GM12878 (cell line): ENCODE measurements around the gene MYF6. TPM values are rescaled to one million over a fixed set of nuclear protein-coding genes. Genes with fewer than 3 reads are reported as not detected.

ENCODE experiments used
- ATAC-seq: fragments of 200-7000 bp; cut with Tn5 transposase; 3 replicates; pipeline ENCODE4 v1.9.1; 2020; ENCODE audit warnings: mild to moderate bottlenecking, moderate library complexity
- BruUV-seq: library from RNA; stranded (reverse); fragments of 400-500 nt; replicated peaks from 2 replicates; lab custom pipeline; 2021; lab: Mats Ljungman, UMichigan
- CTCF ChIA-PET: fragments of 300-600 bp; sonication (Branson Sonifier 250); formaldehyde crosslinking; extraction: SDS; loops from one replicate; lab custom pipeline; 2021; ENCODE audit warnings: inconsistent platforms; lab: Yijun Ruan, JAX
- POLR2A ChIA-PET: fragments of 350-600 bp; formaldehyde crosslinking; extraction: SDS; loops from one replicate; lab custom pipeline; 2021; ENCODE audit warnings: inconsistent platforms; lab: Charles Lee
- RAD21 ChIA-PET: fragments of 300-600 bp; sonication (Branson Sonifier 250); formaldehyde crosslinking; loops from one replicate; lab custom pipeline; 2023; ENCODE audit warnings: antibody characterized with exemption; ENCODE audit not compliant: unreplicated experiment; lab: Charles Lee
- SMC1A ChIA-PET: fragments of 300-600 bp; sonication (Branson Sonifier 250); formaldehyde crosslinking; loops from one replicate; lab custom pipeline; 2023; ENCODE audit not compliant: unreplicated experiment, uncharacterized antibody; lab: Charles Lee
- DNase-seq: peaks from one replicate; pipeline ENCODE4 v3.0.0-alpha.2; 2011; ENCODE audit warnings: low read depth, low spot score
- FAIRE-seq: peaks from 3 replicates; lab custom pipeline; 2011; peaks lifted over from hg19 to GRCh38; lab: Jason Lieb, UNC
- H2AFZ ChIP-seq: 2 replicates; pipeline ENCODE4 v1.6.0; 2011; ENCODE audit warnings: low read depth, low read length, control low read depth; ENCODE audit not compliant: control insufficient read depth
- H3K27ac ChIP-seq: 2 replicates; pipeline ENCODE4 v1.5.1; 2011; ENCODE audit warnings: control low read depth; ENCODE audit not compliant: control insufficient read depth, insufficient read depth
- H3K27me3 ChIP-seq, 2 experiments: replicated peaks in 1 of 2; 2 replicates each; pipeline versions ENCODE4 v1.6.0 to v1.6.1; 2011; ENCODE audit warnings: low read length in 1 of 2; ENCODE audit not compliant: control insufficient read depth in 2 of 2, insufficient read depth in 2 of 2
- H3K36me3 ChIP-seq, 2 experiments: 2 replicates each; pipeline ENCODE4 v1.5.1; 2011; ENCODE audit warnings: low read length in 1 of 2; ENCODE audit not compliant: control insufficient read depth in 2 of 2, insufficient read depth in 2 of 2
- H3K4me1 ChIP-seq: 2 replicates; pipeline ENCODE4 v1.6.1; 2011; ENCODE audit warnings: mild to moderate bottlenecking, low read length, moderate library complexity, mixed read lengths; ENCODE audit not compliant: control insufficient read depth, insufficient read depth
- H3K4me2 ChIP-seq: 2 replicates; pipeline ENCODE4 v1.6.0; 2011; ENCODE audit warnings: control low read depth; ENCODE audit not compliant: control insufficient read depth, insufficient read depth
- H3K4me3 ChIP-seq: fragments of 200-600 bp; sonication (generic); 2 replicates; pipeline ENCODE4 v1.5.1; 2016
- H3K79me2 ChIP-seq: 2 replicates; pipeline ENCODE4 v1.6.0; 2011; ENCODE audit warnings: low read length; ENCODE audit not compliant: control insufficient read depth, insufficient read depth
- H3K9ac ChIP-seq: 2 replicates; pipeline ENCODE4 v1.8.0; 2011; ENCODE audit warnings: low read length, control low read depth, mixed read lengths; ENCODE audit not compliant: control insufficient read depth, insufficient read depth
- H3K9me3 ChIP-seq: replicated peaks from 3 replicates; pipeline ENCODE4 v1.5.1; 2011; ENCODE audit warnings: mild to moderate bottlenecking, low read length; ENCODE audit not compliant: control insufficient read depth, insufficient read depth
- H4K20me1 ChIP-seq: 2 replicates; pipeline ENCODE4 v1.6.0; 2011; ENCODE audit not compliant: control insufficient read depth, insufficient read depth
- CEBPB ChIP-seq, 2 experiments: fragments of 150-350 bp in 1 of 2; IDR thresholded peaks; 2 replicates each; pipeline ENCODE4 v1.6.1; 2012 to 2014; ENCODE audit warnings: low read depth in 2 of 2, low read length in 2 of 2, borderline replicate concordance in 1 of 2, inconsistent platforms in 1 of 2
- CREM ChIP-seq: IDR thresholded peaks from 2 replicates; pipeline ENCODE4 v1.6.1; 2014; ENCODE audit warnings: antibody characterized with exemption, low read depth
- LARP7 ChIP-seq: fragments of 450-650 bp; IDR thresholded peaks from 2 replicates; pipeline ENCODE4 v1.6.1; 2017; ENCODE audit warnings: mild to moderate bottlenecking
- SIX5 ChIP-seq: IDR thresholded peaks from 2 replicates; pipeline ENCODE4 v1.6.1; 2011; ENCODE audit warnings: mild to moderate bottlenecking, low read depth, low read length, moderate library complexity; ENCODE audit not compliant: severe bottlenecking
- SREBF2 ChIP-seq: IDR thresholded peaks from 2 replicates; pipeline ENCODE4 v1.6.1; 2012; ENCODE audit warnings: mild to moderate bottlenecking, low read length
- ZNF24 ChIP-seq: fragments of 450-650 bp; IDR thresholded peaks from 2 replicates; pipeline ENCODE4 v1.6.1; 2017; ENCODE audit warnings: antibody characterized with exemption, mild to moderate bottlenecking
- WGBS: methylation state at CpG from one replicate; pipeline ENCODE4 v1.1.6; 2016; ENCODE audit warnings: low lambda C conversion rate; ENCODE audit not compliant: insufficient replicate concordance, insufficient coverage; ENCODE audit errors: missing lambda C conversion rate; 5-methylcytosine and 5-hydroxymethylcytosine counted together
- in situ Hi-C: fragments of 300-500 bp; cut with MboI; formaldehyde crosslinking; loops from 9 replicates; pipeline ENCODE4 v1.14.3; 2018; ENCODE audit warnings: mixed read lengths
- intact Hi-C: fragments of 100-400 bp; cut with micrococcal nuclease; formaldehyde crosslinking; loops from one replicate; pipeline ENCODE4 v1.14.2; 2022; ENCODE audit not compliant: unreplicated experiment
- polyA plus RNA-seq, 11 experiments: library from polyadenylated mRNA; depleted of rRNA in 4 of 11; unstranded in 6 of 11; stranded (reverse) in 5 of 11; fragments of >200 nt; fragmentation: Nextera tagmentation in 4 of 11; fragmentation: Illumina TruSeq in 1 of 11; extraction: Ambion mirVana in 4 of 11; extraction: Trizol in 1 of 11; gene quantifications; 1 replicate in 1 of 11; 2 replicates in 10 of 11; pipeline versions ENCODE4 v1.2.1 to v1.2.3, GENCODE V29; 2011 to 2016; ENCODE audit warnings: inconsistent platforms in 2 of 11, missing spikeins in 2 of 11, low read depth in 1 of 11
- total RNA-seq, 4 experiments: library from RNA; depleted of rRNA in 3 of 4; stranded (reverse); fragments of >200 nt in 3 of 4; fragmentation: Illumina TruSeq in 1 of 4; extraction: Trizol in 1 of 4; gene quantifications; 2 replicates each; pipeline versions ENCODE4 v1.2.1 to v1.2.3, GENCODE V29; 2013 to 2021
- TF ChIP-seq, protein P1 (sequence below): fragments of 450-650 bp; IDR thresholded peaks from 2 replicates; pipeline ENCODE4 v1.6.1; 2018; ENCODE audit warnings: borderline replicate concordance, mild to moderate bottlenecking; ENCODE audit not compliant: partially characterized antibody
- TF ChIP-seq, protein P2 (sequence below): IDR thresholded peaks from 2 replicates; pipeline ENCODE4 v1.6.1; 2011; ENCODE audit warnings: low read depth, mild to moderate bottlenecking, low read length, moderate library complexity, borderline replicate concordance; ENCODE audit errors: extremely low read depth

Gene MYF6
- total and polyA plus RNA-seq, 10 of the 15 experiments (the other 5 are each of a cell fraction or from before 2014, with no cell fraction given): not detected

DNA sequence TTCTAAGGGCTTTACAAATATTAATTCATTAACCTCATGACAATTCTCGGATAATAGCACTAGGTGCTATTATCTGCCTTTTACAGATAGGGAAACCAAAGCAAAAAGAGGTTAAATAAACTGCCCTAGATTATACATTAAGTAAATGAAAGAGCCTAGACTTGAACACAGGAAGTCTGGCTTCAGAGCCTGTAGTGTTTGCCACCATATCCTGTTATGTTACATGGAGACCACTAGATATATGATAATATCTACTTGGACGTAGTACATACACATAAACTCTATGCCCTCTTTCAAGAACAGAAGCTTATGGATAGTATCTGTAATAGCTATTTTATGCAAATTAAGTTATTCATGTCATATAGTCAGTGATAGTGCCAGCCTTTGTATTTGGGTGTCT, 16.9 kb upstream of the MYF6 start:
- RAD21 ChIA-PET: no interaction called here
- no peak overlapping the region for H3K27ac ChIP-seq
- TF ChIP-seq CEBPB (IDR thresholded peaks at IDR 0.05; ENCODE audit: borderline replicate concordance in 1 of 2, low read depth in 2 of 2, low read length in 2 of 2): no peak
- TF ChIP-seq CREM: no peak
- no peak for TF ChIP-seq SIX5
- TF ChIP-seq, protein P1, sequence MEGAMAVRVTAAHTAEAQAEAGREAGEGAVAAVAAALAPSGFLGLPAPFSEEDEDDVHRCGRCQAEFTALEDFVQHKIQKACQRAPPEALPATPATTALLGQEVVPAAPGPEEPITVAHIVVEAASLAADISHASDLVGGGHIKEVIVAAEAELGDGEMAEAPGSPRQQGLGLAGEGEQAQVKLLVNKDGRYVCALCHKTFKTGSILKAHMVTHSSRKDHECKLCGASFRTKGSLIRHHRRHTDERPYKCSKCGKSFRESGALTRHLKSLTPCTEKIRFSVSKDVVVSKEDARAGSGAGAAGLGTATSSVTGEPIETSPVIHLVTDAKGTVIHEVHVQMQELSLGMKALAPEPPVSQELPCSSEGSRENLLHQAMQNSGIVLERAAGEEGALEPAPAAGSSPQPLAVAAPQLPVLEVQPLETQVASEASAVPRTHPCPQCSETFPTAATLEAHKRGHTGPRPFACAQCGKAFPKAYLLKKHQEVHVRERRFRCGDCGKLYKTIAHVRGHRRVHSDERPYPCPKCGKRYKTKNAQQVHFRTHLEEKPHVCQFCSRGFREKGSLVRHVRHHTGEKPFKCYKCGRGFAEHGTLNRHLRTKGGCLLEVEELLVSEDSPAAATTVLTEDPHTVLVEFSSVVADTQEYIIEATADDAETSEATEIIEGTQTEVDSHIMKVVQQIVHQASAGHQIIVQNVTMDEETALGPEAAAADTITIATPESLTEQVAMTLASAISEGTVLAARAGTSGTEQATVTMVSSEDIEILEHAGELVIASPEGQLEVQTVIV: no peak
- TF ChIP-seq, protein P2, sequence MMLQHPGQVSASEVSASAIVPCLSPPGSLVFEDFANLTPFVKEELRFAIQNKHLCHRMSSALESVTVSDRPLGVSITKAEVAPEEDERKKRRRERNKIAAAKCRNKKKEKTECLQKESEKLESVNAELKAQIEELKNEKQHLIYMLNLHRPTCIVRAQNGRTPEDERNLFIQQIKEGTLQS: no peak
- no peak for TF ChIP-seq LARP7
- TF ChIP-seq ZNF24: no peak
- no peak for TF ChIP-seq SREBF2
- in situ Hi-C loops: no loop called here
- intact Hi-C loops: no loop called here
- no TSS peak for BruUV-seq
- H3K4me1 ChIP-seq: no peaks in the 10 kb centered on the region
- SMC1A ChIA-PET: interaction anchor here (0.6 kb wide), 1 partner anchor 47 kb away, joined by 3 read pairs; no protein-coding TSS in a partner anchor
- ATAC-seq (no peak), DNase-seq (no peak), FAIRE-seq (no peak)
- POLR2A ChIA-PET: no interaction called here
- H3K79me2 ChIP-seq: no peaks in the 10 kb centered on the region
- no peaks in the 10 kb centered on the region for H3K27me3 ChIP-seq
- H3K9ac ChIP-seq: no peak overlapping the region
- 58% methylated on average over 2 of the region's 2 CpGs for WGBS
- H4K20me1 ChIP-seq: no peaks in the 10 kb centered on the region
- CTCF ChIA-PET: interaction anchor here (0.6 to 0.7 kb wide), 2 partner anchors 20 to 821 kb away, joined by 3 read pairs; no protein-coding TSS in a partner anchor
- H3K4me3 ChIP-seq: no peak overlapping the region
- H2AFZ ChIP-seq: no peak overlapping the region
- H3K9me3 ChIP-seq: no peaks in the 10 kb centered on the region
- no peaks in the 10 kb centered on the region for H3K36me3 ChIP-seq
- no peak overlapping the region for H3K4me2 ChIP-seq
